ENCODE measurements around the gene EVPL. TPM values are rescaled to one million over a fixed set of nuclear protein-coding genes. Genes with fewer than 3 reads are reported as not detected.

Gene EVPL
- polyA plus RNA-seq, 3 donors, result not detected

GRCh38 chr17:76032073-76032779 is 5.1 kb upstream of the EVPL start:
- Histone ChIP-seq H3K4me3 (replicated peaks in 1 of 3; ENCODE audit: low read depth in 2 of 3, low read length in 3 of 3) (no peak overlapping the region), H3K79me2 (ENCODE audit: insufficient read depth, low read length) (no peaks in the 10 kb centered on the region), H3K27me3 (ENCODE audit: control insufficient read depth in 2 of 2, insufficient read depth in 2 of 2, low read length in 2 of 2) (peaks cover 0 to 2% of the 10 kb centered on the region in 2 donors), H3K9me3 (replicated peaks in 1 of 2; ENCODE audit: control insufficient read depth in 1 of 2, insufficient read depth in 1 of 2, low read length in 2 of 2) (no peaks in the 10 kb centered on the region), H3K27ac (ENCODE audit: low read depth in 1 of 2, low read length in 2 of 2) (no peak overlapping the region), H2AFZ (ENCODE audit: insufficient read depth, low read depth, low read length, poor library complexity, severe bottlenecking) (no peak overlapping the region), H3K4me1 (ENCODE audit: control insufficient read depth in 1 of 2, insufficient read depth in 2 of 2, low read length in 2 of 2) (peaks cover 7 to 10% of the 10 kb centered on the region in 2 donors), H3K36me3 (replicated peaks in 1 of 2; ENCODE audit: control insufficient read depth in 1 of 2, insufficient read depth in 2 of 2, low read length in 2 of 2) (no peaks in the 10 kb centered on the region), H4K20me1 (ENCODE audit: insufficient read depth, low read length) (no peaks in the 10 kb centered on the region), H3K4me2 (replicated peaks; ENCODE audit: extremely low read depth, low read length, poor library complexity, severe bottlenecking) (no peak overlapping the region), H3K9ac (ENCODE audit: insufficient read depth, low read length, poor library complexity, severe bottlenecking) (no peak overlapping the region)
- Mint-ChIP-seq H3K9me3 (peaks cover 0 to 6% (median 0%) of the 10 kb centered on the region in 7 donors), H3K36me3 (peaks cover 3% of the 10 kb centered on the region in 2 donors), H3K27ac (no peak overlapping the region), H3K4me1 (peaks cover 17% of the 10 kb centered on the region), H3K4me3 (no peak overlapping the region), H3K27me3 (ENCODE audit: low read depth in 3 of 3) (peaks cover 12 to 14% (median 12%) of the 10 kb centered on the region in 3 donors)
- no peak for DNase-seq
- TF ChIP-seq CTCF (IDR thresholded peaks at IDR 0.05), result no peak
- intact Hi-C loops (cut with micrococcal nuclease), result no loop called here
- WGBS (ENCODE audit: insufficient coverage), result 85% methylated on average over 16 of the region's 20 CpGs

GRCh38 chr17:76026714-76027158 is 370 bp downstream of the EVPL start:
- WGBS (ENCODE audit: insufficient coverage), result 89% methylated on average over 6 of the region's 15 CpGs
- H3K9me3 ChIP-seq (replicated peaks in 1 of 2; ENCODE audit: control insufficient read depth in 1 of 2, insufficient read depth in 1 of 2, low read length in 2 of 2), result no peaks in the 10 kb centered on the region
- intact Hi-C loops (cut with micrococcal nuclease), result no loop called here
- DNase-seq, result no peak
- no peak overlapping the region for H3K4me2 ChIP-seq (replicated peaks; ENCODE audit: extremely low read depth, low read length, poor library complexity, severe bottlenecking)
- Mint-ChIP-seq H3K4me1 (peaks cover 20% of the 10 kb centered on the region), H3K27me3 (ENCODE audit: low read depth in 3 of 3) (peaks cover 9 to 27% (median 14%) of the 10 kb centered on the region in 3 donors), H3K36me3 (no peaks in the 10 kb centered on the region), H3K4me3 (no peak overlapping the region), H3K9me3 (peaks cover 0 to 6% (median 0%) of the 10 kb centered on the region in 7 donors), H3K27ac (no peak overlapping the region)
- no peak overlapping the region for H3K4me3 ChIP-seq (replicated peaks in 1 of 3; ENCODE audit: low read depth in 2 of 3, low read length in 3 of 3)
- H3K36me3 ChIP-seq (replicated peaks in 1 of 2; ENCODE audit: control insufficient read depth in 1 of 2, insufficient read depth in 2 of 2, low read length in 2 of 2), result no peaks in the 10 kb centered on the region
- H4K20me1 ChIP-seq (ENCODE audit: insufficient read depth, low read length), result no peaks in the 10 kb centered on the region
- H3K27me3 ChIP-seq (ENCODE audit: control insufficient read depth in 2 of 2, insufficient read depth in 2 of 2, low read length in 2 of 2), result peaks cover 0 to 2% of the 10 kb centered on the region in 2 donors
- H3K4me1 ChIP-seq (ENCODE audit: control insufficient read depth in 1 of 2, insufficient read depth in 2 of 2, low read length in 2 of 2), result peaks cover 7 to 10% of the 10 kb centered on the region in 2 donors
- H3K79me2 ChIP-seq (ENCODE audit: insufficient read depth, low read length), result no peaks in the 10 kb centered on the region
- H3K27ac ChIP-seq (ENCODE audit: low read depth in 1 of 2, low read length in 2 of 2), result no peak overlapping the region
- no peak overlapping the region for H2AFZ ChIP-seq (ENCODE audit: insufficient read depth, low read depth, low read length, poor library complexity, severe bottlenecking)
- no peak overlapping the region for H3K9ac ChIP-seq (ENCODE audit: insufficient read depth, low read length, poor library complexity, severe bottlenecking)
- no peak for TF ChIP-seq CTCF (IDR thresholded peaks at IDR 0.05)

All from CD14-positive monocyte (primary cell).